RWPE1 (cell line): Measurements from ENCODE around the gene SCIN.
"Not testable (repeated sequence)": the region's sequence is repeated elsewhere in the genome, so short reads cannot be mapped to it uniquely, and the experiment has no call there.

Experiments
- CTCF ChIA-PET: fragments of 350-600 bp; sonication (Branson Sonifier 250); formaldehyde crosslinking; extraction: SDS; loops from one replicate; lab custom pipeline; 2021; lab: Yijun Ruan, JAX
- POLR2A ChIA-PET: fragments of 400-600 bp; formaldehyde crosslinking; extraction: SDS; loops from one replicate; lab custom pipeline; 2020; ENCODE audit warnings: antibody characterized with exemption; ENCODE audit not compliant: low non-redundant PET; lab: Yijun Ruan, JAX
- DNase-seq: peaks from one replicate; pipeline ENCODE4 v3.0.0; 2012; ENCODE audit warnings: low spot score
- H3K27ac ChIP-seq: fragments of 450-650 bp; 2 replicates; pipeline ENCODE4 v1.5.1; 2017
- TF ChIP-seq, protein P1 (sequence below): fragments of 450-650 bp; conservative IDR thresholded peaks from 2 replicates; pipeline ENCODE4 v1.5.1; 2017; ENCODE audit warnings: low read depth, mild to moderate bottlenecking

The SCIN gene

GRCh38 chr7:12686891-12687717 lies 116.6 kb downstream of the SCIN start, which contains the start of gene ARL4A:
Gene ARL4A (plus strand): TSS chr7:12687633. CDS start chr7:12688255, 622 bp downstream.
- DNase-seq, result peak; percentile 100
- ChIA-PET POLR2A (interaction anchor here (0.7 to 1.0 kb wide), 2 partner anchors 234 to 405 kb away, joined by 3 read pairs; no protein-coding TSS in a partner anchor), CTCF (interaction anchor here (0.6 to 1.9 kb wide), 17 partner anchors 12 to 551 kb away, joined by 3 to 13 read pairs (median 4); no protein-coding TSS in a partner anchor)
- H3K27ac ChIP-seq, result peak within 1 kb of the TSS; percentile 96
- TF ChIP-seq, protein P1, sequence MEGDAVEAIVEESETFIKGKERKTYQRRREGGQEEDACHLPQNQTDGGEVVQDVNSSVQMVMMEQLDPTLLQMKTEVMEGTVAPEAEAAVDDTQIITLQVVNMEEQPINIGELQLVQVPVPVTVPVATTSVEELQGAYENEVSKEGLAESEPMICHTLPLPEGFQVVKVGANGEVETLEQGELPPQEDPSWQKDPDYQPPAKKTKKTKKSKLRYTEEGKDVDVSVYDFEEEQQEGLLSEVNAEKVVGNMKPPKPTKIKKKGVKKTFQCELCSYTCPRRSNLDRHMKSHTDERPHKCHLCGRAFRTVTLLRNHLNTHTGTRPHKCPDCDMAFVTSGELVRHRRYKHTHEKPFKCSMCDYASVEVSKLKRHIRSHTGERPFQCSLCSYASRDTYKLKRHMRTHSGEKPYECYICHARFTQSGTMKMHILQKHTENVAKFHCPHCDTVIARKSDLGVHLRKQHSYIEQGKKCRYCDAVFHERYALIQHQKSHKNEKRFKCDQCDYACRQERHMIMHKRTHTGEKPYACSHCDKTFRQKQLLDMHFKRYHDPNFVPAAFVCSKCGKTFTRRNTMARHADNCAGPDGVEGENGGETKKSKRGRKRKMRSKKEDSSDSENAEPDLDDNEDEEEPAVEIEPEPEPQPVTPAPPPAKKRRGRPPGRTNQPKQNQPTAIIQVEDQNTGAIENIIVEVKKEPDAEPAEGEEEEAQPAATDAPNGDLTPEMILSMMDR, result peak; percentile 77

DNA sequence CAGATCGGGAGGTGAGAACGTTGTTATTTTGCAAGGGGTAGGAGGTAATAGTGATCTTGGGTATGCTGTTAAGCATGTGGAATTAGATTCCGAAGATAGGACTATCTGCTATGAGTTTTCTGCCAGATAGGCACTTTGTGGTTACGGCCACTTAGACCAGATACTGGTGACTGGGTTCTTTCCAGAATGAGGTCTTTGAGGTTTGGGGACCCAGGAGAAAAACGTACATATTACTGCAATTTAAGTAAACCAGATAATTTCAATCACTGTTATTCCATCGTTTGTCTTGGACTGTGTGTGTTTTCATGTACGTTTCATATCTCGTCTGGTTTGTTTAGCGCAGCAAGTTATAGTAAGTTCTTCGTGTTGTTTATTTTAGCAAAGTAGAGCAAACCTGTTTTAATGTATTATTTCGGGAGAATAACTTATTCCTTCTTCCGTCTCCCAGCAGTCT lies 117.2 kb downstream of the SCIN start:
- ChIA-PET CTCF (interaction anchor here (0.6 to 1.9 kb wide), 5 partner anchors 13 to 430 kb away, joined by 3 to 13 read pairs (median 5); no protein-coding TSS in a partner anchor), POLR2A (interaction anchor here (0.7 to 1.0 kb wide), 2 partner anchors 234 to 404 kb away, joined by 3 read pairs; no protein-coding TSS in a partner anchor)
- peak; percentile 20 for DNase-seq
- TF ChIP-seq, protein P1, result no peak
- H3K27ac ChIP-seq, result peak overlapping the region; percentile 96

- H3K27ac ChIP-seq, DNase-seq, POLR2A ChIA-PET: not testable (repeated sequence)
- CTCF ChIA-PET, result interaction anchor here (1.3 kb wide), 2 partner anchors 14 to 27 kb away, joined by 3 read pairs; no protein-coding TSS in a partner anchor
Measured at GRCh38 chr7:12688485-12689170, 118.1 kb downstream of the SCIN start.

DNA sequence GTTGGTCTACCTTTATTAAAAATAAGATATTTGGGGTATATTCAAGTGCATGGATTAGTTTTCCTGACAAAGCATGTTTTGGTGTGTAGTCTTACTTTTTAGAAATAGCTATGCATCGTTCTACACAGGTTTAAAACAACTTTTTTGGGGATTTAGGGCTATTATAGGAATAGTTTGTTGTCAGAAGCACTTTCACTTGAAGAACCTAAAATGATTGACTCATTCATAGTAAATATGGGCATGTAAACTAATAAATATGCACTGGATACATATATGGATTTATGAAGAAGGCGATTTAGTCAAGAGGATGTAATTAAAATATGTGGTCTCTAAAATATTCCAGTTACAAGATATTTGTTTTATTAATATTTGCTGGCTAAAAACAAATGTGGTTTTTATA lies 118.9 kb downstream of the SCIN start:
- no peak overlapping the region for H3K27ac ChIP-seq
- no peak for DNase-seq
- ChIA-PET CTCF (interaction anchor here (1.0 to 1.3 kb wide), 2 partner anchors 26 to 429 kb away, joined by 3 to 5 read pairs; no protein-coding TSS in a partner anchor), POLR2A (no interaction called here)
- TF ChIP-seq, protein P1, result no peak

DNA sequence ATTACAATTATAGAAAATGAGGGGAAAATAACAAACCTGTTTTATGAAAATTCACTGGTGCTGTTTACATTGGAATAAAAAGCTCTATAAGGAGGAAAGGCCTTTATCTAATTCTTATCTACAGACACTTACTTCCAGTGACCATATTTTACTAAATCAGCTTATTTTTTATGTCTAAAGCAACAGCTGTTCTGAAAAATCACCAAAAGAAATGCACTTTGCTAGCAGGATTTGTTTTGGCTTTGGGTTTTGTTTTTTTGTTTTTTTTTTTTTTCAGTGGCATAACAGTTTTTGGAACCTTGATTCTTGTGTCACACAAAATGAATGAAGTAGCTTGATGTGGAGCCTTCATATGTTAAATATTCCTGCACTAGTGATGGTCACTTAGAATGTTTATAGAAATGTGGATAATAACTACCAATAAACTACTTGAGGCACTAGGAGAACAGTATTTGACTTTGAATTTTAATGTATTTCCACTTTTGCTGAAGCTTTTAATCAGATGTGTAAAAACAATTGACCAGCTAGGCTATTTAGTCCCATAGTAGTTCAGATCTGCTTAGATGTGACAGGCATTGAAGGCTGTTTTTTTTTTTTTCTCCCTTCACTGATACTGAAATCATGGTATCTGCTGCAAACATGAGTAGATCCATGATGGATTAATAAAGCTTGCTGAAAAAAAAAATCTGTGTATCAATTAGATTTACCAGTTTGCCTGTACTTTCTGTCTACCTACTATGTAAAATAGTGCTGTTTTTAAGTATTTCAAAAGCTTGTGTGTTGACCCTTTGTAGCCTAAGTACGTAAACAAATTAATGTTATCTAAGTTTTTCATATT lies 119.7 kb downstream of the SCIN start:
- H3K27ac ChIP-seq, result no peak overlapping the region
- no peak for DNase-seq
- POLR2A ChIA-PET, result no interaction called here
- TF ChIP-seq, protein P1, result no peak
- CTCF ChIA-PET, result interaction anchor here (0.5 to 1.0 kb wide), 4 partner anchors 41 to 442 kb away, joined by 3 to 5 read pairs (median 4); no protein-coding TSS in a partner anchor

DNA sequence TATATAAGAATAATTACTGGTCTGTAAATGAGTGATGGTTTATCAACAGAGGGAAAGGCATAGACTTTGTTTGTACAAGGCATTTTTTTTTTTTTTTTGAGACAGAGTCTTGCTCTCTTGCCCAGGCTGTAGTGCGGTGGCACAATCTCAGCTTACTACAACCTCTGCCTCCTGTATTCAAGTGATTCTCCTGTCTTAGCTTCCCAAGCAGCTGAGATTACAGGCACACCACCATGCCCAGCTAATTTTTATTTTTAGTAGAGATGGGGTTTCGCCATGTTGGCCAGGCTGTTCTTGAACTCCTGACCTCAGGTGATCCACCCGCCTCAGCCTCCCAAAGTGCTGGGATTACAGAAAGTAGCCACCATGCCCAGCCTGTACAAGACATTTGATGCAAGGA lies 120.9 kb downstream of the SCIN start:
- DNase-seq, POLR2A ChIA-PET, H3K27ac ChIP-seq, CTCF ChIA-PET: not testable (repeated sequence)
